HCT116 (cell line): Measurements from ENCODE around the gene LRP2. TPM values are rescaled to one million over a fixed set of nuclear protein-coding genes. Genes with fewer than 3 reads are reported as not detected.

Source experiments
- ATAC-seq: fragments of 200-7000 bp; cut with Tn5 transposase; 2 replicates; pipeline ENCODE4 v1.9.1; 2020; ENCODE audit warnings: mild to moderate bottlenecking, moderate library complexity
- BruUV-seq: library from RNA; stranded (reverse); fragments of 400-500 nt; replicated peaks from 2 replicates; lab custom pipeline; 2021; lab: Mats Ljungman, UMichigan
- CTCF ChIA-PET: fragments of 300-600 bp; sonication (Branson Sonifier 250); formaldehyde crosslinking; loops from one replicate; lab custom pipeline; 2021; ENCODE audit warnings: antibody characterized with exemption; lab: Charles Lee
- POLR2A ChIA-PET: fragments of 300-600, 350-600 bp; sonication (Branson Sonifier 250); formaldehyde crosslinking; loops from one replicate; lab custom pipeline; 2021; ENCODE audit warnings: antibody characterized with exemption; lab: Charles Lee
- RAD21 ChIA-PET, 2 experiments: fragments of 300-600 bp; sonication (Branson Sonifier 250); formaldehyde crosslinking; loops; one replicate each; lab custom pipeline; 2023; ENCODE audit warnings: low total read pairs in 2 of 2; ENCODE audit not compliant: uncharacterized antibody in 2 of 2, unreplicated experiment in 2 of 2, low non-redundant PET in 1 of 2; lab: Charles Lee
- DNase-seq: peaks from one replicate; pipeline ENCODE4 v3.0.0-alpha.2; 2010; ENCODE audit warnings: low read depth, low spot score
- H2AFZ ChIP-seq: fragments of 200-600 bp; shearing (Covaris generic), sonication (generic); 2 replicates; pipeline ENCODE4 v1.6.1; 2017; ENCODE audit warnings: low read depth, mixed run types, mixed read lengths, antibody characterized with exemption, low read length; ENCODE audit not compliant: poor library complexity, severe bottlenecking
- H3K27ac ChIP-seq: 2 replicates; pipeline ENCODE4 v1.5.1; 2012; ENCODE audit warnings: low read depth, low read length
- H3K27me3 ChIP-seq: fragments of 200-600 bp; sonication (generic); 2 replicates; pipeline ENCODE4 v1.6.1; 2016; ENCODE audit warnings: mixed run types, low read length, mixed read lengths; ENCODE audit not compliant: insufficient read depth
- H3K36me3 ChIP-seq, 2 experiments: fragments of 200-500 bp in 1 of 2; fragments of 200-600 bp in 1 of 2; sonication (Bioruptor generic) in 1 of 2; sonication (generic) in 1 of 2; 2 replicates each; pipeline versions ENCODE4 v1.5.1 to v1.6.1; 2014 to 2016; ENCODE audit warnings: low read length in 2 of 2, inconsistent platforms in 1 of 2, mixed read lengths in 1 of 2, mixed run types in 1 of 2; ENCODE audit not compliant: insufficient read depth in 2 of 2, control insufficient read depth in 1 of 2
- H3K4me1 ChIP-seq, 2 experiments: fragments of 200-600 bp in 1 of 2; sonication (generic) in 1 of 2; 2 replicates each; pipeline versions ENCODE4 v1.5.1 to v1.6.1; 2012 to 2017; ENCODE audit warnings: low read length in 2 of 2, inconsistent platforms in 1 of 2, mild to moderate bottlenecking in 1 of 2, mixed read lengths in 1 of 2, mixed run types in 1 of 2, moderate library complexity in 1 of 2; ENCODE audit not compliant: insufficient read depth in 2 of 2, control insufficient read depth in 1 of 2
- H3K4me2 ChIP-seq: fragments of 200-600 bp; sonication (generic); 2 replicates; pipeline ENCODE4 v1.6.1; 2017; ENCODE audit warnings: mixed run types, low read length, mixed read lengths
- H3K4me3 ChIP-seq, 2 experiments: fragments of 200-600 bp in 1 of 2; sonication (generic) in 1 of 2; replicated peaks in 1 of 2; 2 replicates each; pipeline ENCODE4 v1.5.1; 2011 to 2016; ENCODE audit warnings: low read length in 2 of 2, control low read depth in 1 of 2, low read depth in 1 of 2, mild to moderate bottlenecking in 1 of 2, mixed read lengths in 1 of 2, mixed run types in 1 of 2
- H3K79me2 ChIP-seq: fragments of 200-600 bp; sonication (generic); 2 replicates; pipeline ENCODE4 v1.6.1; 2017; ENCODE audit warnings: mild to moderate bottlenecking, mixed run types, low read length, moderate library complexity, mixed read lengths; ENCODE audit not compliant: insufficient read depth
- H3K9ac ChIP-seq: fragments of 200-600 bp; sonication (generic); 2 replicates; pipeline ENCODE4 v1.6.1; 2016; ENCODE audit warnings: low read length, mixed read lengths
- H3K9me2 ChIP-seq: fragments of 200-600 bp; sonication (generic), shearing (Covaris generic); 2 replicates; pipeline ENCODE4 v1.6.1; 2017; ENCODE audit warnings: mixed run types, mild to moderate bottlenecking, moderate library complexity; ENCODE audit not compliant: insufficient read depth
- H3K9me3 ChIP-seq, 2 experiments: fragments of 200-500 bp in 1 of 2; fragments of 200-600 bp in 1 of 2; sonication (Bioruptor generic) in 1 of 2; sonication (generic) in 1 of 2; 2 replicates each; pipeline ENCODE4 v1.6.1; 2014 to 2017; ENCODE audit warnings: low read length in 2 of 2, mixed read lengths in 2 of 2, inconsistent platforms in 1 of 2, low read depth in 1 of 2, mild to moderate bottlenecking in 1 of 2, mixed run types in 1 of 2, moderate library complexity in 1 of 2; ENCODE audit not compliant: control insufficient read depth in 1 of 2, insufficient read depth in 1 of 2
- H4K20me1 ChIP-seq: fragments of 200-600 bp; sonication (generic), shearing (Covaris generic); 2 replicates; pipeline ENCODE4 v1.6.1; 2017; ENCODE audit warnings: mixed run types, mild to moderate bottlenecking, moderate library complexity; ENCODE audit not compliant: insufficient read depth
- CBX3 ChIP-seq: IDR thresholded peaks from 2 replicates; pipeline ENCODE4 v1.6.1; 2012; ENCODE audit warnings: low read depth
- CEBPB ChIP-seq: IDR thresholded peaks from 2 replicates; pipeline ENCODE4 v1.6.1; 2012; ENCODE audit warnings: low read depth
- EZH2 ChIP-seq: fragments of 200-600 bp; sonication (generic); IDR thresholded peaks from 2 replicates; pipeline ENCODE4 v1.6.1; 2017; ENCODE audit warnings: antibody characterized with exemption, mixed run types
- EZH2phosphoT487 ChIP-seq: fragments of 200-600 bp; IDR thresholded peaks from 2 replicates; pipeline ENCODE4 v1.6.1; 2018; ENCODE audit warnings: antibody characterized with exemption, borderline replicate concordance
- JUND ChIP-seq: IDR thresholded peaks from 2 replicates; pipeline ENCODE4 v1.6.1; 2012
- POLR2A ChIP-seq: IDR thresholded peaks from 2 replicates; pipeline ENCODE4 v1.7.0; 2011; ENCODE audit warnings: borderline replicate concordance; ENCODE audit not compliant: insufficient read depth, insufficient read length; ENCODE audit errors: extremely low read depth
- POLR2AphosphoS5 ChIP-seq: IDR thresholded peaks from 2 replicates; pipeline ENCODE4 v1.6.1; 2011; ENCODE audit warnings: mild to moderate bottlenecking, low read depth, low read length, moderate library complexity
- SIN3A ChIP-seq: IDR thresholded peaks from 2 replicates; pipeline ENCODE4 v1.6.1; 2012; ENCODE audit warnings: low read depth
- TCF7L2 ChIP-seq: IDR thresholded peaks from 2 replicates; pipeline ENCODE4 v1.7.0; 2011; ENCODE audit warnings: borderline replicate concordance, inconsistent platforms; ENCODE audit not compliant: insufficient read depth, insufficient read length; ENCODE audit errors: extremely low read depth
- YY1 ChIP-seq: IDR thresholded peaks from 2 replicates; pipeline ENCODE4 v1.6.1; 2011; ENCODE audit warnings: low read length, low read depth, moderate library complexity, mild to moderate bottlenecking; ENCODE audit not compliant: insufficient replicate concordance; ENCODE audit errors: extremely low read depth
- intact Hi-C: fragments of 100-400 bp; cut with micrococcal nuclease; formaldehyde crosslinking; loops from 2 replicates; pipeline ENCODE4 v1.10.0; 2022
- total RNA-seq: library from RNA; stranded (reverse); gene quantifications from one replicate; pipeline ENCODE4 v1.2.1, GENCODE V29; 2021; ENCODE audit not compliant: unreplicated experiment
- TF ChIP-seq, protein P1 (sequence below), 3 experiments: fragments of 200-600 bp in 1 of 3; sonication (generic) in 1 of 3; IDR thresholded peaks in 2 of 3; conservative IDR thresholded peaks in 1 of 3; 2 replicates each; pipeline ENCODE4 v1.5.1; 2012 to 2017; ENCODE audit warnings: low read depth in 2 of 3, low read length in 2 of 3, antibody characterized with exemption in 1 of 3, borderline replicate concordance in 1 of 3, control low read depth in 1 of 3, mild to moderate bottlenecking in 1 of 3, mixed read lengths in 1 of 3, mixed run types in 1 of 3, moderate library complexity in 1 of 3; ENCODE audit not compliant: insufficient read depth in 1 of 3
- TF ChIP-seq, protein P2 (sequence below): IDR thresholded peaks from 2 replicates; pipeline ENCODE4 v1.6.1; 2012

Gene LRP2
- total RNA-seq, 1 experiment from 2014 or later, result 0.20 TPM

DNA sequence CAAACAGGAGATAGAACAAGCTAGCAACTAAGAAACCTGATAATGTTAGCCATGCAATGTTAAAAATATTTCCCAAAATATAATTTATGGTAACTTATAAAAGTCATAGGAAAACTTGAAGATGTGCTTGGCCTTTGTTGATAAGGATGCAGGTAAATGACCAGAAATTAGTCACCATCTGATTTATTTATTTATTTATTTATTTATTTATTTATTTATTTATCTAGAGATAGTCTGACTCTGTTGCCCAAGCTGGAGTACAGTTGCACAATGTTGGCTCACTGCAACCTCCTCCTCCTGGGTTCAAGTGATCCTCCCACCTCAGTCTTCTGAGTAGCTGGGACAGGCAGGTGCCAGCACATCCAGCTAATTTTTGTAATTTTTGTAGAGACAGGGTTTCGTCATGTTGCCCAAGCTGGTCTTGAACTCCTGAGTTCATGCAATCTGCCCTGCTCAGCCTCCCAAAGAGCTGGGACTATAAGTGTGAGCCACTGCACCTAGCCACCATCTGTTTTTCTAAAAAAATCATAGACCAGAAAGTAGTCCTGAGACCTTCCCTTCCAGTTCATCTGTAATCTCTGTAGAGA, 183.4 kb downstream of the LRP2 start:
- no peaks in the 10 kb centered on the region for H3K4me1 ChIP-seq
- RAD21 ChIA-PET, result no interaction called here

More for the DNA sequence above, 183.4 kb downstream of the LRP2 start:
- H3K4me3 ChIP-seq, result no peak overlapping the region
- H3K36me3 ChIP-seq, result no peaks in the 10 kb centered on the region
- no peak overlapping the region for H3K27ac ChIP-seq
- no peak for TF ChIP-seq SIN3A
- TF ChIP-seq POLR2A, result no peak
- no peak for TF ChIP-seq POLR2AphosphoS5
- TF ChIP-seq, protein P1, sequence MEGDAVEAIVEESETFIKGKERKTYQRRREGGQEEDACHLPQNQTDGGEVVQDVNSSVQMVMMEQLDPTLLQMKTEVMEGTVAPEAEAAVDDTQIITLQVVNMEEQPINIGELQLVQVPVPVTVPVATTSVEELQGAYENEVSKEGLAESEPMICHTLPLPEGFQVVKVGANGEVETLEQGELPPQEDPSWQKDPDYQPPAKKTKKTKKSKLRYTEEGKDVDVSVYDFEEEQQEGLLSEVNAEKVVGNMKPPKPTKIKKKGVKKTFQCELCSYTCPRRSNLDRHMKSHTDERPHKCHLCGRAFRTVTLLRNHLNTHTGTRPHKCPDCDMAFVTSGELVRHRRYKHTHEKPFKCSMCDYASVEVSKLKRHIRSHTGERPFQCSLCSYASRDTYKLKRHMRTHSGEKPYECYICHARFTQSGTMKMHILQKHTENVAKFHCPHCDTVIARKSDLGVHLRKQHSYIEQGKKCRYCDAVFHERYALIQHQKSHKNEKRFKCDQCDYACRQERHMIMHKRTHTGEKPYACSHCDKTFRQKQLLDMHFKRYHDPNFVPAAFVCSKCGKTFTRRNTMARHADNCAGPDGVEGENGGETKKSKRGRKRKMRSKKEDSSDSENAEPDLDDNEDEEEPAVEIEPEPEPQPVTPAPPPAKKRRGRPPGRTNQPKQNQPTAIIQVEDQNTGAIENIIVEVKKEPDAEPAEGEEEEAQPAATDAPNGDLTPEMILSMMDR (IDR thresholded peaks at IDR 0.05 in 2 of 3, conservative IDR thresholded peaks at IDR 0.05 in 1 of 3; ENCODE audit: borderline replicate concordance in 1 of 3, insufficient read depth in 1 of 3, low read depth in 2 of 3, low read length in 2 of 3), result no peak
- no peak for TF ChIP-seq EZH2
- no peak for TF ChIP-seq TCF7L2
- TF ChIP-seq, protein P2, sequence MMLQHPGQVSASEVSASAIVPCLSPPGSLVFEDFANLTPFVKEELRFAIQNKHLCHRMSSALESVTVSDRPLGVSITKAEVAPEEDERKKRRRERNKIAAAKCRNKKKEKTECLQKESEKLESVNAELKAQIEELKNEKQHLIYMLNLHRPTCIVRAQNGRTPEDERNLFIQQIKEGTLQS, result no peak
- no peak for TF ChIP-seq EZH2phosphoT487
- TF ChIP-seq YY1, result no peak
- TF ChIP-seq CBX3, result no peak
- no peak for TF ChIP-seq CEBPB
- no peak for TF ChIP-seq JUND
- TF ChIP-seq, all 23 proteins: peak for 0
- Histone ChIP-seq H3K79me2 (no peaks in the 10 kb centered on the region), H3K4me2 (no peak overlapping the region), H3K9me3 (no peaks in the 10 kb centered on the region), H3K27me3 (no peaks in the 10 kb centered on the region), H4K20me1 (no peaks in the 10 kb centered on the region), H3K9ac (no peak overlapping the region), H3K9me2 (no peaks in the 10 kb centered on the region), H2AFZ (no peak overlapping the region)
- ATAC-seq (no peak), DNase-seq (no peak)
- no TSS peak for BruUV-seq
- ChIA-PET CTCF (no interaction called here), POLR2A (no interaction called here)
- intact Hi-C loops, result no loop called here
